PC-3 (cell line): ENCODE data around the gene EMID1. TPM values are rescaled to one million over a fixed set of nuclear protein-coding genes. Genes with fewer than 3 reads are reported as not detected.

ENCODE experiments used
- ATAC-seq: fragments of 200-7000 bp; cut with Tn5 transposase; 2 replicates; pipeline ENCODE4 v1.9.1; 2020; ENCODE audit warnings: mild to moderate bottlenecking, moderate library complexity
- BruUV-seq: library from RNA; stranded (reverse); fragments of 400-500 nt; replicated peaks from 2 replicates; lab custom pipeline; 2021; lab: Mats Ljungman, UMichigan
- CTCF ChIA-PET: fragments of 300-600 bp; sonication (Branson Sonifier 250); formaldehyde crosslinking; loops from one replicate; lab custom pipeline; 2022; ENCODE audit warnings: antibody characterized with exemption; lab: Charles Lee
- POLR2A ChIA-PET: fragments of 300-600 bp; sonication (Branson Sonifier 250); formaldehyde crosslinking; loops from one replicate; lab custom pipeline; 2022; ENCODE audit warnings: antibody characterized with exemption; ENCODE audit not compliant: unreplicated experiment; lab: Charles Lee
- DNase-seq: peaks from one replicate; pipeline ENCODE4 v3.0.0-alpha.2; 2015
- H2AFZ ChIP-seq: fragments of 300-600 bp; sonication (generic); 2 replicates; pipeline ENCODE4 v1.6.0; 2016; ENCODE audit warnings: antibody characterized with exemption, low read length
- H3F3A ChIP-seq: fragments of 300-600 bp; sonication (generic); one replicate; pipeline ENCODE4 v1.6.0; 2017; ENCODE audit warnings: antibody characterized with exemption, low read length, control low read depth, mild to moderate bottlenecking; ENCODE audit not compliant: unreplicated experiment
- H3K27ac ChIP-seq: fragments of 300-600 bp; sonication (generic); 2 replicates; pipeline ENCODE4 v1.5.1; 2016; ENCODE audit warnings: mild to moderate bottlenecking, low read length
- H3K27me3 ChIP-seq: fragments of 300-600 bp; sonication (generic); 2 replicates; pipeline ENCODE4 v1.6.1; 2016; ENCODE audit warnings: low read length, mixed read lengths
- H3K36me3 ChIP-seq: fragments of 300-600 bp; sonication (generic); 2 replicates; pipeline ENCODE4 v1.6.1; 2016; ENCODE audit warnings: low read depth, mixed run types, low read length, mixed read lengths
- H3K4me1 ChIP-seq: fragments of 300-600 bp; sonication (generic); 2 replicates; pipeline ENCODE4 v1.5.1; 2016; ENCODE audit warnings: low read length; ENCODE audit not compliant: insufficient read depth
- H3K4me2 ChIP-seq: fragments of 300-600 bp; sonication (generic); 2 replicates; pipeline ENCODE4 v1.6.0; 2016; ENCODE audit warnings: low read length
- H3K4me3 ChIP-seq: fragments of 300-600 bp; sonication (generic); 2 replicates; pipeline ENCODE4 v1.5.1; 2016; ENCODE audit warnings: mild to moderate bottlenecking, low read length, mixed read lengths
- H3K79me2 ChIP-seq: fragments of 300-600 bp; sonication (generic); 2 replicates; pipeline ENCODE4 v1.6.1; 2017; ENCODE audit warnings: low read length, mixed read lengths
- H3K9ac ChIP-seq: fragments of 300-600 bp; sonication (generic); 2 replicates; pipeline ENCODE4 v1.6.0; 2016; ENCODE audit warnings: mild to moderate bottlenecking, low read length
- H3K9me2 ChIP-seq: fragments of 300-600 bp; sonication (generic); replicated peaks from 2 replicates; pipeline ENCODE4 v1.6.1; 2016; ENCODE audit warnings: mixed run types, low read length, mixed read lengths
- H3K9me3 ChIP-seq: fragments of 300-600 bp; sonication (generic); 2 replicates; pipeline ENCODE4 v1.6.1; 2016; ENCODE audit warnings: low read length, mixed read lengths
- H4K20me1 ChIP-seq: fragments of 300-600 bp; sonication (generic); 2 replicates; pipeline ENCODE4 v1.6.1; 2016; ENCODE audit warnings: low read length, mixed read lengths
- CTCF ChIP-seq: fragments of 300-600 bp; sonication (generic); conservative IDR thresholded peaks from 2 replicates; pipeline ENCODE4 v1.5.1; 2017; ENCODE audit warnings: antibody characterized with exemption, low read depth, mild to moderate bottlenecking, low read length
- EZH2 ChIP-seq: fragments of 300-600 bp; sonication (generic); IDR thresholded peaks from one replicate; pipeline ENCODE4 v1.6.1; 2017; ENCODE audit warnings: antibody characterized with exemption, mild to moderate bottlenecking, low read length; ENCODE audit not compliant: unreplicated experiment
- EZH2phosphoT487 ChIP-seq: fragments of 300-600 bp; sonication (generic); IDR thresholded peaks from 2 replicates; pipeline ENCODE4 v1.6.1; 2018; ENCODE audit warnings: mild to moderate bottlenecking, antibody characterized with exemption, low read length, borderline replicate concordance
- intact Hi-C: fragments of 100-400 bp; cut with micrococcal nuclease; formaldehyde crosslinking; loops from 2 replicates; pipeline ENCODE4 v1.9.0; 2023
- total RNA-seq: library from RNA; depleted of rRNA; stranded (reverse); fragments of >200 nt; gene quantifications from 2 replicates; pipeline ENCODE4 v1.2.3, GENCODE V29; 2014

Gene EMID1
- total RNA-seq, 1 experiment from 2014 or later, result 1.2 TPM

- H3K27me3 ChIP-seq, result no peaks in the 10 kb centered on the region
- no peaks in the 10 kb centered on the region for H3K79me2 ChIP-seq
- H3F3A ChIP-seq, result no peaks in the 10 kb centered on the region
- H3K4me2 ChIP-seq, result no peak overlapping the region
- ATAC-seq (peak; percentile 77), DNase-seq (peak; percentile 8)
- H3K4me1 ChIP-seq, result peaks cover 6% of the 10 kb centered on the region; the same call in 1 of the 2 replicates
- H3K36me3 ChIP-seq, result no peaks in the 10 kb centered on the region
- H2AFZ ChIP-seq, result no peak overlapping the region
- ChIA-PET CTCF (no interaction called here), POLR2A (no interaction called here)
- no peak overlapping the region for H3K4me3 ChIP-seq
- H4K20me1 ChIP-seq, result no peaks in the 10 kb centered on the region
- no peaks in the 10 kb centered on the region for H3K9me2 ChIP-seq
- H3K27ac ChIP-seq, result no peak overlapping the region
- no peaks in the 10 kb centered on the region for H3K9me3 ChIP-seq
- no peak for TF ChIP-seq EZH2
- no peak for TF ChIP-seq CTCF
- TF ChIP-seq EZH2phosphoT487, result no peak
- intact Hi-C loops, result no loop called here
- no TSS peak for BruUV-seq
- H3K9ac ChIP-seq, result no peak overlapping the region
Measured at GRCh38 chr22:29219881-29220670, 14.4 kb downstream of the EMID1 start.

GRCh38 chr22:29224121-29224858, 18.6 kb downstream of the EMID1 start:
- H3K9me2 ChIP-seq, result no peaks in the 10 kb centered on the region
- no peak overlapping the region for H3K9ac ChIP-seq
- no peak overlapping the region for H3K4me2 ChIP-seq
- ATAC-seq, result no peak
- ChIA-PET CTCF (no interaction called here), POLR2A (no interaction called here)
- no peaks in the 10 kb centered on the region for H3K36me3 ChIP-seq
- peaks cover 6% of the 10 kb centered on the region; the same call in 1 of the 2 replicates for H3K4me1 ChIP-seq
- no peak overlapping the region for H3K27ac ChIP-seq
- H3K9me3 ChIP-seq, result no peaks in the 10 kb centered on the region
- no peaks in the 10 kb centered on the region for H3K79me2 ChIP-seq
- no TSS peak for BruUV-seq
- TF ChIP-seq CTCF (no peak), EZH2 (no peak), EZH2phosphoT487 (no peak)
- no peaks in the 10 kb centered on the region for H3F3A ChIP-seq
- no peak overlapping the region for H2AFZ ChIP-seq
- H3K27me3 ChIP-seq, result no peaks in the 10 kb centered on the region
- H3K4me3 ChIP-seq, result no peak overlapping the region
- H4K20me1 ChIP-seq, result no peaks in the 10 kb centered on the region
- DNase-seq, result no peak
- intact Hi-C loops, result no loop called here
